ENCODE results near the gene BID.

BID gene

GRCh38 chr22:17791196-17791595, 16.9 kb upstream of the BID start:
- TF ChIP-seq CTCF (IDR thresholded peaks at IDR 0.05; ENCODE audit: insufficient read depth, low read length) (no peak), REST (IDR thresholded peaks at IDR 0.05; ENCODE audit: insufficient replicate concordance, low read depth) (no peak), POLR2AphosphoS5 (IDR thresholded peaks at IDR 0.05; ENCODE audit: low read depth) (no peak), GABPA (IDR thresholded peaks at IDR 0.05; ENCODE audit: low read depth) (no peak)
- no peak overlapping the region for H3K4me3 ChIP-seq (replicated peaks; ENCODE audit: insufficient read depth, low read length)
- H3K27me3 ChIP-seq (ENCODE audit: insufficient read depth, poor library complexity, severe bottlenecking), result no peaks in the 10 kb centered on the region
- no peak overlapping the region for H3K27ac ChIP-seq (replicated peaks)
- no peak for DNase-seq (ENCODE audit: low read depth in 1 of 2, low spot score in 1 of 2)

GRCh38 chr22:17789379-17790200, 15.3 kb upstream of the BID start:
- Histone ChIP-seq H3K4me3 (replicated peaks; ENCODE audit: insufficient read depth, low read length) (no peak overlapping the region), H3K27me3 (ENCODE audit: insufficient read depth, poor library complexity, severe bottlenecking) (no peaks in the 10 kb centered on the region), H3K27ac (replicated peaks) (no peak overlapping the region)
- TF ChIP-seq SPI1 (IDR thresholded peaks at IDR 0.05; ENCODE audit: borderline replicate concordance, low read depth), result no peak
- TF ChIP-seq GABPA (IDR thresholded peaks at IDR 0.05; ENCODE audit: low read depth), result no peak
- TF ChIP-seq REST (IDR thresholded peaks at IDR 0.05; ENCODE audit: insufficient replicate concordance, low read depth), result no peak
- no peak for TF ChIP-seq POLR2AphosphoS5 (IDR thresholded peaks at IDR 0.05; ENCODE audit: low read depth)
- TF ChIP-seq CTCF (IDR thresholded peaks at IDR 0.05; ENCODE audit: insufficient read depth, low read length), result no peak
- no peak for DNase-seq (ENCODE audit: low read depth in 1 of 2, low spot score in 1 of 2)

GRCh38 chr22:17788528-17789378, 14.5 kb upstream of the BID start:
- no peak for DNase-seq (ENCODE audit: low read depth in 1 of 2, low spot score in 1 of 2)
- TF ChIP-seq GABPA (IDR thresholded peaks at IDR 0.05; ENCODE audit: low read depth) (no peak), CTCF (IDR thresholded peaks at IDR 0.05; ENCODE audit: insufficient read depth, low read length) (no peak), SPI1 (IDR thresholded peaks at IDR 0.05; ENCODE audit: borderline replicate concordance, low read depth) (no peak), POLR2AphosphoS5 (IDR thresholded peaks at IDR 0.05; ENCODE audit: low read depth) (no peak), REST (IDR thresholded peaks at IDR 0.05; ENCODE audit: insufficient replicate concordance, low read depth) (no peak)
- H3K4me3 ChIP-seq (replicated peaks; ENCODE audit: insufficient read depth, low read length), result no peak overlapping the region
- H3K27me3 ChIP-seq (ENCODE audit: insufficient read depth, poor library complexity, severe bottlenecking), result no peaks in the 10 kb centered on the region
- H3K27ac ChIP-seq (replicated peaks), result no peak overlapping the region
